CD4-positive, alpha-beta T cell treated with Interferon gamma for 1 hour (primary cell): ENCODE data around the gene PPM1B.
"Not testable (repeated sequence)": the region's sequence is repeated elsewhere in the genome, so short reads cannot be mapped to it uniquely, and the experiment has no call there.

ENCODE experiments used
- DNase-seq: peaks from one replicate; pipeline ENCODE4 v3.0.0-alpha.2; 2020

Gene PPM1B

GRCh38 chr2:44164617-44165016, 4.1 kb upstream of the PPM1B start:
- DNase-seq, result no peak

- DNase-seq, result no peak
Measured at GRCh38 chr2:44166096-44166495, 2.6 kb upstream of the PPM1B start.

- no peak for DNase-seq
Measured at GRCh38 chr2:44167311-44167907, 1.3 kb upstream of the PPM1B start.

GRCh38 chr2:44167908-44168680, 581 bp upstream of the PPM1B start:
- peak; percentile 99 for DNase-seq

GRCh38 chr2:44169155-44169898, 652 bp downstream of the PPM1B start:
- DNase-seq, result peak; percentile 43

- no peak for DNase-seq
Measured at GRCh38 chr2:44170311-44170717, 1.6 kb downstream of the PPM1B start.

GRCh38 chr2:44171018-44171417, 2.3 kb downstream of the PPM1B start:
- no peak for DNase-seq

GRCh38 chr2:44171442-44171841, 2.8 kb downstream of the PPM1B start:
- not testable (repeated sequence) for DNase-seq

- no peak for DNase-seq
Measured at GRCh38 chr2:44172576-44172975, 3.9 kb downstream of the PPM1B start.

- no peak for DNase-seq
Measured at GRCh38 chr2:44178950-44179349, 10.3 kb downstream of the PPM1B start.

GRCh38 chr2:44181648-44182047, 13.0 kb downstream of the PPM1B start:
- no peak for DNase-seq

GRCh38 chr2:44184106-44184505, 15.4 kb downstream of the PPM1B start:
- no peak for DNase-seq

GRCh38 chr2:44186810-44187209, 18.1 kb downstream of the PPM1B start:
- no peak for DNase-seq

- no peak for DNase-seq
Measured at GRCh38 chr2:44187251-44187650, 18.6 kb downstream of the PPM1B start.

- DNase-seq, result no peak
Measured at GRCh38 chr2:44188696-44189095, 20.0 kb downstream of the PPM1B start.

GRCh38 chr2:44189104-44189503, 20.4 kb downstream of the PPM1B start:
- DNase-seq, result no peak

GRCh38 chr2:44190526-44190925, 21.9 kb downstream of the PPM1B start:
- no peak for DNase-seq

- no peak for DNase-seq
Measured at GRCh38 chr2:44191739-44192138, 23.1 kb downstream of the PPM1B start.

- DNase-seq, result no peak
Measured at GRCh38 chr2:44192646-44193045, 24.0 kb downstream of the PPM1B start.

- no peak for DNase-seq
Measured at GRCh38 chr2:44195714-44196113, 27.0 kb downstream of the PPM1B start.

GRCh38 chr2:44197816-44198215, 29.1 kb downstream of the PPM1B start:
- DNase-seq, result no peak

- no peak for DNase-seq
Measured at GRCh38 chr2:44200011-44200410, 31.3 kb downstream of the PPM1B start.

GRCh38 chr2:44200759-44201158, 32.1 kb downstream of the PPM1B start:
- DNase-seq, result no peak

- DNase-seq, result no peak
Measured at GRCh38 chr2:44201648-44202165, 33.0 kb downstream of the PPM1B start.
